Islet of Langerhans (tissue), 1 donor: Measurements from ENCODE around the gene CYTIP.

Source experiments
- FAIRE-seq: peaks from one replicate; lab custom pipeline; 2011; peaks lifted over from hg19 to GRCh38; lab: Jason Lieb, UNC

The CYTIP gene

DNA sequence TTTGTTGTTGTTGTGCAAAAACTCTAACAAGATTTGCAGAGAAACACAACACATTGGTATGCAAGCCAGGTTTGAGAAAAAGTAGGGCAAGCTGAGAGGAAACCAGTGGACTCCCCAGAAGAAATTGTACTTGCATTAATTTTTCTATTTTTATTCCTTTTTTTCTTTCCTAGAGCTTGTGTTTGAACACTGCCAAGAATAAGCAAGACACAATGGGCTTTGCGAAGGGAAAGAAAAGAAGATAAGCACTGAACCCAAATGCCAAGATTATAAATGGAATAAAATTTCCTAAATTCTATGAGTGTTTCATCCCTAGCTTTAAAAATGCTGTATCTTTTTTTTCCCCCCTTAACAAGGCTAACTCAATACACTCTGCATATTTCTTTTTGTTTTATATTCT lies 17.0 kb upstream of the CYTIP start:
- FAIRE-seq = no peak

DNA sequence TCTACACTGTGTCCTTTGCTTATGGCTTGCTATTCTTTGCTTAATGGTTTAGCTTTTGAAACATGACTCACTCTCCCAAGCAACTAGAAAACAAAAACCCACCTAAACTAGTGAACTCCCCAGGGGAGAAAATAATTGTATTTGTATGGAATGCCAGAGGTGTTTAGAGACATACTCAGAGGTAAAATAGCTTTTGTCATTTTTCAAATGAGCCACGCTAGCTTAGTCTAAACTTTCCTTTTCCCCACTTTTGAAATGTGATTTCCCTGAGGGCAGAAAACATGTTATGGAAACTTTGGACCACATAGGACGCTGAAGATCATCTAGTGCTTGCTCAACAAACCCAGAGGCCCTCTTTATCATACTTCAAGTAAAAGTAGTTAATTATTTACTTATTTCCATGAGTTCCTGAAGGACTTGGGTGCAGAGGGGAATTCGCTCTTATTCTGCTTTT lies 16.5 kb upstream of the CYTIP start:
- FAIRE-seq = no peak

DNA sequence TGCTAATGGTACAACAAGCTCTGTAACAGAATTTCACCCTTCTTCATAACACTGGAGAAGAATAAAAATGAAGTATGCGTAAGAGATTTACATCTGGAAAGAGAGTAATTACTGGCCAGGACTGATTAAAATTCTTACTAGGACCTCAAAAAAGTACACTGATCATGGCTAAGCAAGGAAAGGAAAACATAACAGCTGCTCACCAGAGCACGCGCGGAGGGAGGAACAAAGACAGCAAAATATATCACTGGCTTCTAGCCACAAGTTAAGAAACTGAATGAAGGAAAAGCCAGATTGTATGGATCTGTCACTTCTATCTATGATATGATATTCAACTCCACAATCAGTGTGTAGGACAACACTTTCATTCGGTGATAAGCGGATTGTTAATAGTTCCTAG lies 15.6 kb upstream of the CYTIP start:
- no peak for FAIRE-seq

DNA sequence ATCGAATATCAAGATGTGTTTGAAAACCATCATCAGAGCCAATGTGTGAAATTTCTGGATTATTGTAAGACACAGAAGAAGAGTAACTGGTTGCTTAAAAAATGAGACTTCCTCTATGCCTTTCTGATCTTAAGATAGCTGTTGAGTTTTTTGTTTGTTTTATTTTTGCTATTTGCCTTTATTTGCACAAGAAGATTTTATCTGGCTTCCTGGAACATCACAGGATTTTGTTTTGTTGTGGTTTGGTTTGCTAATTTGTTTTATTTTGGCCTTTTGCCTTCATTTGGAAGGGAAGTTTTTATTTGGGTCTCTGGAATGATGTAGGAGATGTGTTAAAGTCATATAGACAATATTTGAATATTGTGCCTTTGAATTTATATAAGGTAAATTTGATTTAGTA lies 3.9 kb upstream of the CYTIP start:
- no peak for FAIRE-seq

- FAIRE-seq = no peak
Observed at GRCh38 chr2:157447031-157447430, 3.1 kb upstream of the CYTIP start.

DNA sequence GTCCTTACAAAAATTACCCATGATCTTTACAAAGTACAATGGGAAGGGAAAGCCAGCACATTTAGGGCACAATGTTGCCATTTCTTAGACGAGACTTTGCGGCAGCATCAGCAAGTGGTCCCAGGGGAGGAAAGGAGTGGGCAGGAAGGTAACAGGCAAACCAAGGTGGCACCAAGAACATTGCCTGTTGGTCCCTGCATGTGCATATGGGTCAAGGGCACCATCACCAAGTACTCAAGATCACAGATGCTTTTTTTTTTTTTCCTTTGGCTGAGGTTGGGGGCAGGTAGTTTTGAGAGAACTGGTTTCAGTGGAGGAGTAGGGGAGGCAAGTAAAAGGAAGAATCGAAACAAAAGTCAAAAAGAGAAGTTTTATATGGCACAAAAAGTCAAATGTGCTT lies 752 bp upstream of the CYTIP start:
- FAIRE-seq = no peak

DNA sequence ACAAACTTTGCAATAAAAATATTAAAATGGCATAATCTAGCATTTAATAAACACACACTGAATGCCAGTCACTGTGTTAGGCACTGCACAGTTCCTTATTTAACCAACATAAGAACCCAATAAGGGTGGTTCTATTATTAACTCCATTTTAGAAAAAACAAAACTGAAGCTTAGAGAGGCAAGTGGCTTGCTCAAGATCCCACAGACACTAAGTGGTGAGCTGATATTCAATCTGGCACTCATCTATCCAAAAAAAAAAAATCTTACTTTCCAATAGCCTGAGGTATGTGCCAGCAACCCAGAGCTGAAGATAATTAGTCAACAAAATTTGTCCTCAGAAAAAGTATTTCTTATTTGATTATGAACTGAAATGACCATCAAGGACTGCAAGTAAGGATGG lies 799 bp downstream of the CYTIP start:
- FAIRE-seq = no peak

DNA sequence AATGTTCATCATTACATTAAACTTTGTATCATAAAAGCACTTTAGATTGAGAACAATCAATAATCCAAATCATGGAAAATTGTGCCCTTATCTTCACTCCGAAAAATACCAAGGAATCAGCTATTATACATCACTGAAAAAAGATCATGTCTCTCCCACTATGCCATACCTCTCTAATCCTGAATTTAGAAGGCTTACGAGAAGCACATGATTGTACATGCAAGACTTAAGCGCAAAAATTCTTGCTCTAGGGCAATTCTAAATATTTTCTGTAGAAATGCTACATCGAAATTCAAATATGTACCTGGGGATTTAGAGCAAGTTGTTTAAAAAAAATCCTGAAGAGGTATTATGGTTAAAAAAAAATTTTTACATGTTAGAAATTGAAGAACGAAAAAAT lies 1.3 kb downstream of the CYTIP start:
- FAIRE-seq = no peak

DNA sequence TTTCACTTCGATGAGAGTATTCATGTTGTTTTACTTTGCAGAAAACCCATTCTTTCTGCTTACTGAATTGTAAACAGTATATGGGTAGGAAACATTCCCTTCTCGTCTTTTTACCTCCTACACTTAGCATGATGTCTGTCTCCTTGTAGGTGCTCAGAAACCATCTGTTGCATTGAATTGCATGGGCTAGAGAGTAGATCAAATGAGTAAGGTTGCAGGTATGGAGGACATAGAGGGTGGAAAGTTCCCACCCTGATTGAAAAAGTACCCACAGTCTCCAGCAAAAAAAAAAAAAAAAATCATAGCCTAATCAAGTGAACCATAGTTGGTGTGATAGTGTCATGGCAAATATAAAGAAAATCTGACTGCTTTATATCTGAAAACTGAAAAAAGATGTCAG lies 1.7 kb downstream of the CYTIP start:
- no peak for FAIRE-seq

GRCh38 chr2:157441072-157441454 lies 2.8 kb downstream of the CYTIP start:
- no peak for FAIRE-seq

- no peak for FAIRE-seq
Observed at GRCh38 chr2:157440404-157441071, 3.4 kb downstream of the CYTIP start.

DNA sequence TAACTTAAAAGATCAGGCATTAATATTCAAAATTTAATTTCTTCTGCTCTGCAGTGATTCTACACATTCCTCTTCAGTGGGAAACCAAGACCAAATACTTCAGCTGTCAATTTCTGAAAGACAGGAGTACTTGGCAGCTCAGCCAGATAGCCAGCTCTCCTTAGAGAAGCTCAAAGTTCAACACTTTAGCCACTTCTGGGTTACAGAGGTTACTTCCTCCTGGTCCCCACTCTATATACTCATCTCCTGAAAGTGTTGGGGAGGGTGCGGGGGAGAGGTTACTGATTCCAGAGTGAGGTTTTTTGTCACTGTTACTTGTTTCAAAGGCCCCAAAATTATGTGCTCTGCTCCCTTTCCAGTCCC lies 4.1 kb downstream of the CYTIP start:
- FAIRE-seq = no peak

- peak; percentile 21 for FAIRE-seq
Observed at GRCh38 chr2:157438863-157439823, 4.7 kb downstream of the CYTIP start.

DNA sequence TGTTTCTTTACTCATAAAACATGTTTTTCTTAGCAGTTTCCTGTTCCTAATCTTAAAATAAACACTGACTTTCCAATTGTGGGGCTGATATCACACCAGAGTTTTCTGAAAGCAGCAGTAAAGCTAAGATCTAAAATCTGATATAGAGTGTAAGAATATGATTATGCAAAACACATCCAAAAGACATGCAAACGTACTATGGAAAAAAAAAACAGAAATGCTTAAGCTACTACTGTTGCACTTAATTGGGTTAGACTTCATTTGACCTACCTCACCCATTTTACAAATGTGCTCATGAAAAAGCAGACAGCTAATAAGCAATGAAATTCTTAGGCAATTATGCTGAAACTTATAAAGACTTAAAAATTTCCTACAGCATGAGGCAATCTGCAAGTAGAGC lies 10.5 kb downstream of the CYTIP start:
- no peak for FAIRE-seq

GRCh38 chr2:157432475-157433106 lies 11.3 kb downstream of the CYTIP start:
- no peak for FAIRE-seq

GRCh38 chr2:157431176-157431575 lies 12.7 kb downstream of the CYTIP start:
- FAIRE-seq = no peak

DNA sequence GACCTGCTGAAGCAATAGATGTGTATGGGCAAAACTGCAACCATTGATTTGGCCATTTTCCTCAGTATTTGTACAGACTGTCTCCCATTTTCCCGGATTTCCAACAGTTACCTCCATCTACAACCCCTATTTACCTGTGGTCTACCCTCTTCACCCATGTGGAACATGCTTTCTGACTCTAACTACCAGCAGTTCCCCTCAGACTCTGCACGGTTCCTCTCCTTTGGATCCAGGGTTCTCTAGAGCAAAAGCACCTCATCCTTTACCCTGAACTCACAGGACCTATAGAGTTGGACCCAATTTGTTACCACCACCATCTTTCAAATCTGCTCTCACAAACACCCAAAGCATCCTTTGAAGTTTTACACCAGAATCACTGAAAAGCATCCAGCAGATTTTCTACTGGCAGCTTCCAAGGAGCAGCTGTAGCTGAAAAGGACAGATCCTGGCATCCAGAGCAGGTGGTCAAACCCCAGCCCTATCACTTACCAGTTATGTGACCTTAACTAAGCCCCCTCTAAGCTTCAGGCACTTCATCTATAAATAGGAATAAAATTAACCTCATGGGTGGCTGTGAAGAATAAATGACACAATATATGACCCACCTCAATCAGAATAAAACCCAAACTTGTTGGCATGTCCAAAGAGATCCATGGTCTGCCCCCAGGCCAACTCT lies 15.3 kb downstream of the CYTIP start:
- no peak for FAIRE-seq

DNA sequence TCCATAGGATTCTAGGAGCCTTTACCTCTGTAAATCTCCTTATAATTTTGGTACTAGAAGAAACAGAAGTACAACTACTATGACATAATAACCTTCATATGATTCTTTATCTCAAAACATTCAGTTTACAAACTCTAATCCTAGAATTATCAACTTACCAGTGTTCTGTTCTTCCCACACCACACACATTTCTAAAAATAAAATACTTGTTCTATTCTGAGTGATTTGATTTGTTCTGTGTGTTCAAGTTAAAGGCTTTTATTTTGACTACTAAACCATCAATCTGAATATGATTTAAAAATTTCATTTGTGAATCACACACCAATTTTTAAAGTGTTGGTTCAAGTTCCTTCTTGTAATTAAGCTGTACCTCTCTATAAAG lies 16.0 kb downstream of the CYTIP start:
- FAIRE-seq = peak; percentile 30

GRCh38 chr2:157427003-157427921 lies 16.6 kb downstream of the CYTIP start:
- no peak for FAIRE-seq

DNA sequence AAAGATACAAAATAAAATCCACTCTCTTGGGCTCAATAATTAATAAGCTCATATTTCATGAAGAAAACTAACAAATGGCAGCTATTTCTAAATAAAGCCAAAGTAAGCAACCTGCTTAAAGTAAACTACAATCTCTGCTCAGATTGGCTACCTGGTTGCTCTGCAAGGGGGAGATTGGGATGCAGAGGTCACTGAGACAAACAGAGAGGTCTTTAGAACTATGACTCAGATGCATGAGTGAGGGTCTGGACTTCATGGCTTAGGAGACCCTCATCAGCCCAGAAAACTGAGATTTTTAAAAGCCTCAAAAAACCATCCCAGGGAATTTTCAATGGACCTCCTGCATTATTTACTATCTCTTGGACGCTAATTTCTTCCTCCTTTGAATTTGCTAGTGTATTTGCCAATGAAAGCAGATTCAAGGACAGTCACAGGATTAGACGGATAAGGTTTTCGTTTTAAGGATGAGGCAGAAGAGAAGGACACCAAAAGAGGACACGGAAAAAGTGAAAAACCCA lies 17.4 kb downstream of the CYTIP start:
- no peak for FAIRE-seq

DNA sequence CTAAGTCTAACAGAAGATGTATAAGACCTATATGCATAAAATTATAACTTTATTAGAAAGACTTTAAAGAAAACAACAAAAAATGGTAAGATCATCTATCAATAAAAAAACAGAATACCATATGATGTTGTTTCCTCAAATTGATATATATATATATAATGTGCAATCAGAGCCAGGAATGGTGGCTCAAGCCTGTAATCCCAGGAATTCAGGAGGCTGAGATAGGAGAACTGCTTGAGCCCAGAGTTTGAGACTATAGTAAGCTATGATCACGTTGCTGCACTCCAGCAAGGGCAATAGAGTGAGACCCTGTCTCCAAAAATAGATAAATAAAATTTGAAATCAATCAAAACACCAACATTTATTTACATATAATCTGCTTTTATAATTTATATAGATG lies 19.5 kb downstream of the CYTIP start:
- no peak for FAIRE-seq
